Lower lobe of right lung (tissue), 2 donors: ENCODE measurements around the gene NT5C2. TPM values are rescaled to one million over a fixed set of nuclear protein-coding genes. Genes with fewer than 3 reads are reported as not detected.

Experiments used
- ATAC-seq, 2 donors: fragments of 200-7000 bp; cut with Tn5 transposase; one replicate each; pipeline ENCODE4 v1.9.1; 2020 to 2022; ENCODE audit warnings: mild to moderate bottlenecking in 2 of 2, moderate library complexity in 2 of 2
- DNase-seq: peaks from one replicate; pipeline ENCODE4 v3.0.0-alpha.2; 2020
- H3K27ac ChIP-seq: fragments of 200-600 bp; one replicate; pipeline ENCODE4 v1.8.0; 2022
- H3K27me3 ChIP-seq: fragments of 200-600 bp; one replicate; pipeline ENCODE4 v1.8.0; 2022; ENCODE audit warnings: low read depth
- H3K36me3 ChIP-seq: fragments of 200-600 bp; one replicate; pipeline ENCODE4 v1.8.0; 2022; ENCODE audit warnings: mild to moderate bottlenecking
- H3K4me1 ChIP-seq: fragments of 200-600 bp; one replicate; pipeline ENCODE4 v1.8.0; 2022
- H3K4me3 ChIP-seq: fragments of 200-600 bp; one replicate; pipeline ENCODE4 v1.8.0; 2022; ENCODE audit warnings: mild to moderate bottlenecking
- H3K9me3 ChIP-seq: fragments of 200-600 bp; one replicate; pipeline ENCODE4 v1.8.0; 2022
- CTCF ChIP-seq: fragments of 200-600 bp; IDR thresholded peaks from one replicate; pipeline ENCODE4 v1.8.0; 2022; ENCODE audit warnings: antibody characterized with exemption, mild to moderate bottlenecking
- intact Hi-C: fragments of 100-400 bp; cut with DNase I; formaldehyde crosslinking; loops from one replicate; pipeline ENCODE4 v1.11.0; 2022
- total RNA-seq: library from RNA; stranded (reverse); fragmentation: NEBNext Ultra II Directional; extraction: Animal tissue kit (Norgen Biotek cat#: 25700); gene quantifications from one replicate; pipeline ENCODE4 v1.2.1, GENCODE V29; 2021
- donor health status: DM: no; HTN: yes; CAD: no; lungs with severe emphysema.

NT5C2 gene
- total RNA-seq, 1 donor from 2014 or later: 105 TPM

- TF ChIP-seq CTCF: no peak
- Histone ChIP-seq H3K9me3 (no peaks in the 10 kb centered on the region), H3K36me3 (peaks cover 98% of the 10 kb centered on the region), H3K27me3 (no peaks in the 10 kb centered on the region), H3K27ac (no peak overlapping the region), H3K4me1 (no peaks in the 10 kb centered on the region), H3K4me3 (no peak overlapping the region)
- no peak for DNase-seq
- intact Hi-C loops: no loop called here
- ATAC-seq: no peak
Observed at GRCh38 chr10:103089493-103089892, 103.6 kb downstream of the NT5C2 start.

- H3K4me3 ChIP-seq: no peak overlapping the region
- peaks cover 94% of the 10 kb centered on the region for H3K36me3 ChIP-seq
- ATAC-seq (no peak), DNase-seq (no peak)
- H3K27me3 ChIP-seq: no peaks in the 10 kb centered on the region
- H3K4me1 ChIP-seq: no peaks in the 10 kb centered on the region
- H3K9me3 ChIP-seq: no peaks in the 10 kb centered on the region
- no peak for TF ChIP-seq CTCF
- intact Hi-C loops: no loop called here
- no peak overlapping the region for H3K27ac ChIP-seq
Observed at GRCh38 chr10:103086799-103087198, 106.3 kb downstream of the NT5C2 start.

- intact Hi-C loops: no loop called here
- Histone ChIP-seq H3K9me3 (no peaks in the 10 kb centered on the region), H3K27ac (no peak overlapping the region), H3K27me3 (no peaks in the 10 kb centered on the region), H3K36me3 (peaks cover 91% of the 10 kb centered on the region), H3K4me3 (no peak overlapping the region), H3K4me1 (no peaks in the 10 kb centered on the region)
- DNase-seq: no peak
- TF ChIP-seq CTCF: no peak
- ATAC-seq: no peak
Observed at GRCh38 chr10:103086261-103086660, 106.8 kb downstream of the NT5C2 start.

GRCh38 chr10:103083977-103084320 lies 109.1 kb downstream of the NT5C2 start:
- TF ChIP-seq CTCF: no peak
- ATAC-seq: no peak
- DNase-seq: no peak
- H3K27me3 ChIP-seq: no peaks in the 10 kb centered on the region
- intact Hi-C loops: no loop called here
- no peaks in the 10 kb centered on the region for H3K4me1 ChIP-seq
- no peak overlapping the region for H3K4me3 ChIP-seq
- peaks cover 74% of the 10 kb centered on the region for H3K36me3 ChIP-seq
- no peak overlapping the region for H3K27ac ChIP-seq
- H3K9me3 ChIP-seq: no peaks in the 10 kb centered on the region

GRCh38 chr10:103083266-103083976 lies 109.7 kb downstream of the NT5C2 start:
- intact Hi-C loops: no loop called here
- no peak overlapping the region for H3K27ac ChIP-seq
- no peaks in the 10 kb centered on the region for H3K4me1 ChIP-seq
- ATAC-seq: no peak
- H3K9me3 ChIP-seq: no peaks in the 10 kb centered on the region
- no peaks in the 10 kb centered on the region for H3K27me3 ChIP-seq
- H3K4me3 ChIP-seq: no peak overlapping the region
- no peak for DNase-seq
- H3K36me3 ChIP-seq: peaks cover 74% of the 10 kb centered on the region
- no peak for TF ChIP-seq CTCF

- H3K27ac ChIP-seq: no peak overlapping the region
- no peak for ATAC-seq
- intact Hi-C loops: no loop called here
- no peaks in the 10 kb centered on the region for H3K27me3 ChIP-seq
- DNase-seq: no peak
- H3K4me3 ChIP-seq: no peak overlapping the region
- no peaks in the 10 kb centered on the region for H3K4me1 ChIP-seq
- no peak for TF ChIP-seq CTCF
- H3K36me3 ChIP-seq: peaks cover 71% of the 10 kb centered on the region
- no peaks in the 10 kb centered on the region for H3K9me3 ChIP-seq
Observed at GRCh38 chr10:103082683-103083082, 110.4 kb downstream of the NT5C2 start.
